HFFc6 (cell line): ENCODE results near the gene GCDH. TPM values are rescaled to one million over a fixed set of nuclear protein-coding genes. Genes with fewer than 3 reads are reported as not detected.
A peak's percentile ranks its signal among the peaks of the same experiment; 100 is the strongest.
"Not testable (repeated sequence)": the region's sequence is repeated elsewhere in the genome, so short reads cannot be mapped to it uniquely, and the experiment has no call there.

Source experiments
- DNase-seq: peaks from one replicate; pipeline ENCODE4 v3.0.0-alpha.2; 2018
- H3K27ac Mint-ChIP-seq: 2 replicates; pipeline ENCODE4 v1.8.0; 2020; ENCODE audit warnings: mild to moderate bottlenecking, mixed read lengths
- H3K27me3 Mint-ChIP-seq: 2 replicates; pipeline ENCODE4 v1.8.0; 2021; ENCODE audit warnings: mild to moderate bottlenecking, moderate library complexity, mixed read lengths; ENCODE audit not compliant: insufficient read depth
- H3K36me3 Mint-ChIP-seq: 2 replicates; pipeline ENCODE4 v1.8.0; 2021; ENCODE audit warnings: low read depth, mixed read lengths
- H3K4me1 Mint-ChIP-seq: 2 replicates; pipeline ENCODE4 v1.8.0; 2020; ENCODE audit warnings: low read depth, mixed read lengths
- H3K4me3 Mint-ChIP-seq: 2 replicates; pipeline ENCODE4 v1.8.0; 2020; ENCODE audit warnings: mild to moderate bottlenecking, moderate library complexity, mixed read lengths
- H3K9me3 Mint-ChIP-seq: 2 replicates; pipeline ENCODE4 v1.8.0; 2020; ENCODE audit warnings: mild to moderate bottlenecking, mixed read lengths
- long read RNA-seq: library from polyadenylated mRNA; unstranded; transcript quantifications from one replicate; pipeline ENCODE4 v2.0.0, GENCODE V29; 2019
- total RNA-seq, 6 experiments: library from RNA; stranded (reverse); fragmentation: NEBNext Ultra II Directional; extraction: Animal tissue kit (Norgen Biotek cat#: 25700); gene quantifications; 2 replicates in 1 of 6; 3 replicates in 5 of 6; pipeline ENCODE4 v1.2.3, GENCODE V29; 2021
- TF ChIP-seq, protein P1 (sequence below): fragments of 200-600 bp; sonication (generic); IDR thresholded peaks from 2 replicates; pipeline ENCODE4 v1.5.0; 2021; ENCODE audit warnings: antibody characterized with exemption, mild to moderate bottlenecking

GCDH gene
- 10 to 100 TPM; 20.6 to 24.6 (median 21.1) TPM for total RNA-seq
- long read RNA-seq, transcript GCDH-201 (12 exons, 1,956 nt) = major isoform, 35 of 42 reads
- long read RNA-seq, partial matches to known transcripts = 2 of 42 reads
- long read RNA-seq, other reads (novel, unspliced or antisense) = 4 of 42 reads

GRCh38 chr19:12890787-12891552 is at the start of gene GCDH:
TSS of gene GCDH (plus strand) at chr19:12891160. CDS start at chr19:12891305, 145 bp downstream.
- peak within 1 kb of the TSS; percentile 79 for H3K27ac Mint-ChIP-seq
- H3K4me1 Mint-ChIP-seq = peaks cover 20% of the 10 kb centered on the region
- TF ChIP-seq, protein P1, sequence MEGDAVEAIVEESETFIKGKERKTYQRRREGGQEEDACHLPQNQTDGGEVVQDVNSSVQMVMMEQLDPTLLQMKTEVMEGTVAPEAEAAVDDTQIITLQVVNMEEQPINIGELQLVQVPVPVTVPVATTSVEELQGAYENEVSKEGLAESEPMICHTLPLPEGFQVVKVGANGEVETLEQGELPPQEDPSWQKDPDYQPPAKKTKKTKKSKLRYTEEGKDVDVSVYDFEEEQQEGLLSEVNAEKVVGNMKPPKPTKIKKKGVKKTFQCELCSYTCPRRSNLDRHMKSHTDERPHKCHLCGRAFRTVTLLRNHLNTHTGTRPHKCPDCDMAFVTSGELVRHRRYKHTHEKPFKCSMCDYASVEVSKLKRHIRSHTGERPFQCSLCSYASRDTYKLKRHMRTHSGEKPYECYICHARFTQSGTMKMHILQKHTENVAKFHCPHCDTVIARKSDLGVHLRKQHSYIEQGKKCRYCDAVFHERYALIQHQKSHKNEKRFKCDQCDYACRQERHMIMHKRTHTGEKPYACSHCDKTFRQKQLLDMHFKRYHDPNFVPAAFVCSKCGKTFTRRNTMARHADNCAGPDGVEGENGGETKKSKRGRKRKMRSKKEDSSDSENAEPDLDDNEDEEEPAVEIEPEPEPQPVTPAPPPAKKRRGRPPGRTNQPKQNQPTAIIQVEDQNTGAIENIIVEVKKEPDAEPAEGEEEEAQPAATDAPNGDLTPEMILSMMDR = no peak
- H3K9me3 Mint-ChIP-seq = no peaks in the 10 kb centered on the region
- peak; percentile 98 for DNase-seq
- H3K4me3 Mint-ChIP-seq = peak within 1 kb of the TSS; percentile 97
- peaks cover 6% of the 10 kb centered on the region for H3K27me3 Mint-ChIP-seq
- H3K36me3 Mint-ChIP-seq = no peaks in the 10 kb centered on the region

GRCh38 chr19:12842511-12842910 is 48.4 kb upstream of the GCDH start:
- Mint-ChIP-seq H3K27me3 (peaks cover 34% of the 10 kb centered on the region), H3K9me3 (no peaks in the 10 kb centered on the region), H3K4me1 (no peaks in the 10 kb centered on the region; the same call in 1 of the 2 replicates), H3K27ac (no peak overlapping the region), H3K36me3 (no peaks in the 10 kb centered on the region), H3K4me3 (no peak overlapping the region)
- TF ChIP-seq, protein P1 = no peak
- DNase-seq = no peak

DNA sequence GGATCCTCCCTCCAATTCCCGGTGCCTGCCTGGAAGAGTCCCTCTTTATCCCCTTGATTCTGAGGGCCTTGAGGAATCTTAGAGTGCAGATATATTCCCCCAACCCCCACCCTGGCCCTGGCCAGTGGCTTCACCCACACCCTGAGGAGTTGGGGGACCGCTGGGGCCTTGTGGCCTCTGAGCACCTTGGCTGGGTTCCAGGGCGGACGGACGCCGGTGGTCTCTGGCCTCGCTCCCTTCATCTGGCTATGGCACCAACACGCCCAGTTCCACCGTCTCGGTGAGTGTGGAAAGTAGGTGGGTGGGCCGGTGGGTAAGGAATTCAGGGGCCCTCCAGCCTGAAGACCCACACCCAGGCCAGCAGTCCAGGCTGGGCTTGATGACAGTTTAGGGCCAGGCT is 47.6 kb upstream of the GCDH start:
- Mint-ChIP-seq H3K36me3 (no peaks in the 10 kb centered on the region), H3K27ac (no peak overlapping the region), H3K4me1 (no peaks in the 10 kb centered on the region; the same call in 1 of the 2 replicates), H3K9me3 (no peaks in the 10 kb centered on the region), H3K27me3 (peaks cover 31% of the 10 kb centered on the region), H3K4me3 (no peak overlapping the region)
- no peak for DNase-seq
- TF ChIP-seq, protein P1 = no peak

- H3K27me3 Mint-ChIP-seq = peaks cover 26% of the 10 kb centered on the region
- DNase-seq = no peak
- no peak overlapping the region for H3K27ac Mint-ChIP-seq
- no peaks in the 10 kb centered on the region for H3K9me3 Mint-ChIP-seq
- no peaks in the 10 kb centered on the region; the same call in 1 of the 2 replicates for H3K4me1 Mint-ChIP-seq
- TF ChIP-seq, protein P1 = no peak
- no peaks in the 10 kb centered on the region for H3K36me3 Mint-ChIP-seq
- H3K4me3 Mint-ChIP-seq = no peak overlapping the region
Observed at GRCh38 chr19:12843999-12844732, 46.8 kb upstream of the GCDH start.

GRCh38 chr19:12846613-12847012 is 44.3 kb upstream of the GCDH start:
- DNase-seq, H3K9me3 Mint-ChIP-seq, H3K4me1 Mint-ChIP-seq, H3K36me3 Mint-ChIP-seq, H3K4me3 Mint-ChIP-seq, H3K27ac Mint-ChIP-seq: not testable (repeated sequence)
- H3K27me3 Mint-ChIP-seq = peaks cover 24% of the 10 kb centered on the region
